ENCODE data around the gene GNAI2. TPM values are rescaled to one million over a fixed set of nuclear protein-coding genes. Genes with fewer than 3 reads are reported as not detected.
A peak's percentile ranks its signal among the peaks of the same experiment; 100 is the strongest.
"Not testable (repeated sequence)": the region's sequence is repeated elsewhere in the genome, so short reads cannot be mapped to it uniquely, and the experiment has no call there.

Gene GNAI2
- total RNA-seq, 2 experiments from 2014 or later: 238 to 242 TPM

DNA sequence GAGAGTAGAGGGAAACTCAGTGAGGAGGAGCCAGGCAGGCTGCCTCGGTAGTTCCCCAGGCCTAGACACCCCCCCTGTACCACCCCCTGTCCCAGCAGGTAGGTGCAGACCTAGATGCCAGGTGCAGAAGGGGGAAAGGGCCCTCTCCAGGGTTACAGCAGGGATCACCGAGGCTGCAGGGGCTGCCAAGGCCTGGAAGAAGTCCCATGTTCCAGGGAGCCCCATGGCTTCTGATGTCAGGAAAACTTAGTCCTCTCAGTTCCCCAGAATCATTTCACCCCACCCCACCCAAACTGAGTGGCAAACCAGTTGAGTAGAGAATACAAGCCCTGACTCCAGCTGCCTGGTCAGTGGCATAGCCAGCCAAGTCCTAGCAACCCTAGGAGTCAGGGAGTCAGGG lies 25.5 kb downstream of the GNAI2 start:
- intact Hi-C loops (cut with micrococcal nuclease): no loop called here
- CTCF ChIA-PET: interaction anchor here (0.8 to 11.8 kb wide), 7 partner anchors 12 to 68 kb away, joined by 3 to 97 read pairs (median 8); partner anchors contain the start of gene GNAI2
- Mint-ChIP-seq H3K27me3 (peaks cover 4% of the 10 kb centered on the region), H3K27ac (peak overlapping the region; percentile 57), H3K36me3 (ENCODE audit: low read depth) (peaks cover 19% of the 10 kb centered on the region), H3K4me1 (ENCODE audit: low read depth) (peaks cover 4% of the 10 kb centered on the region), H3K9me3 (no peaks in the 10 kb centered on the region), H3K4me3 (peak overlapping the region; percentile 61)
- DNase-seq (no peak), ATAC-seq (no peak)
- TF ChIP-seq, protein P1, sequence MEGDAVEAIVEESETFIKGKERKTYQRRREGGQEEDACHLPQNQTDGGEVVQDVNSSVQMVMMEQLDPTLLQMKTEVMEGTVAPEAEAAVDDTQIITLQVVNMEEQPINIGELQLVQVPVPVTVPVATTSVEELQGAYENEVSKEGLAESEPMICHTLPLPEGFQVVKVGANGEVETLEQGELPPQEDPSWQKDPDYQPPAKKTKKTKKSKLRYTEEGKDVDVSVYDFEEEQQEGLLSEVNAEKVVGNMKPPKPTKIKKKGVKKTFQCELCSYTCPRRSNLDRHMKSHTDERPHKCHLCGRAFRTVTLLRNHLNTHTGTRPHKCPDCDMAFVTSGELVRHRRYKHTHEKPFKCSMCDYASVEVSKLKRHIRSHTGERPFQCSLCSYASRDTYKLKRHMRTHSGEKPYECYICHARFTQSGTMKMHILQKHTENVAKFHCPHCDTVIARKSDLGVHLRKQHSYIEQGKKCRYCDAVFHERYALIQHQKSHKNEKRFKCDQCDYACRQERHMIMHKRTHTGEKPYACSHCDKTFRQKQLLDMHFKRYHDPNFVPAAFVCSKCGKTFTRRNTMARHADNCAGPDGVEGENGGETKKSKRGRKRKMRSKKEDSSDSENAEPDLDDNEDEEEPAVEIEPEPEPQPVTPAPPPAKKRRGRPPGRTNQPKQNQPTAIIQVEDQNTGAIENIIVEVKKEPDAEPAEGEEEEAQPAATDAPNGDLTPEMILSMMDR (IDR thresholded peaks at IDR 0.05): no peak
- POLR2A ChIA-PET: interaction anchor here (0.5 to 2.2 kb wide), 5 partner anchors 13 to 37 kb away, joined by 3 to 14 read pairs (median 3); no protein-coding TSS in a partner anchor

DNA sequence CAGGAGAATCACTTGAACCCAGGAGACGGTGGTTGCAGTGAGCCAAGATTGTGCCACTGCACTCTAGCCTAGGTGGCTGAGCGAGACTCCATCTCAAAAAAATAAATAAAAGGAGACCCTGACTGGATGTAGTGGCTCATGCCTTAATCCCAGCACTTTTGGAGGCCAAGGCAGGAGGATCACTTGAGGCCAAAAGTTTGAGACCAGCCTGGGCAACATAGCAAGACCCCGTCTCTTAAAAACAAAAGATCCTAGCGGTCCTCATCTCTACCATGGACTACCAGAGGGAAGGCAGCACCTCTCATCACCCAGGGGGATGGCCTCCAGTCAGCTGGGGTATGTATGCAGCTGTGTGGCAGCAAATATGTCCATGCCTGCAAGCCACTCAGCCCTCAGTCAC lies 26.2 kb downstream of the GNAI2 start:
- H3K4me1 Mint-ChIP-seq (ENCODE audit: low read depth); POLR2A ChIA-PET; intact Hi-C loops (cut with micrococcal nuclease); H3K27ac Mint-ChIP-seq; H3K27me3 Mint-ChIP-seq; H3K9me3 Mint-ChIP-seq; H3K4me3 Mint-ChIP-seq; ATAC-seq; DNase-seq: not testable (repeated sequence)
- peaks cover 13% of the 10 kb centered on the region for H3K36me3 Mint-ChIP-seq (ENCODE audit: low read depth)
- CTCF ChIA-PET: interaction anchor here (1.0 to 11.8 kb wide), 3 partner anchors 15 to 69 kb away, joined by 3 to 97 read pairs (median 5); no protein-coding TSS in a partner anchor

DNA sequence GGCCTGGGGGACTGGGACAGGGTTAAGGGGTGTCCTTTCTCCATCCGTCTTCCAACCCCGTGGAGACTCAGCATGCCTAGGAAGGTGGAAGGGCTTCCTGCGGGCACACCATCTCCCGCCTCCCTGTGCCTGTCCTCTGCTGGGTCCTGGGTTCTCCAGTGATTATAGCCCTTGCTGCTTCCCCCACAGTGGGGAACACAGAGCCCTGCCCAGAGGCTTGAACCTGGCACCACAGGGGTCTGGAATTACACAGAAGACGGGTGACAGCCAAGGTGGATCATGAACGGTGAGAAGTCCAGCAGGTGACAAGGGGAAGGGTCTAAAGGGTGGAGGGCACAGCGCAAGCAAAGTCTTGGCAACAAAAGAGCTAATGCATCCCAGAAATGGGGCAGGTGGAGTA lies 26.8 kb downstream of the GNAI2 start:
- Mint-ChIP-seq H3K27me3 (peaks cover 8% of the 10 kb centered on the region), H3K36me3 (ENCODE audit: low read depth) (peaks cover 8% of the 10 kb centered on the region), H3K4me3 (no peak overlapping the region), H3K9me3 (no peaks in the 10 kb centered on the region), H3K4me1 (ENCODE audit: low read depth) (peaks cover 4% of the 10 kb centered on the region), H3K27ac (no peak overlapping the region)
- POLR2A ChIA-PET: interaction anchor here (0.9 to 1.3 kb wide), 2 partner anchors 8 to 11 kb away, joined by 3 read pairs; no protein-coding TSS in a partner anchor
- intact Hi-C loops (cut with micrococcal nuclease): no loop called here
- no peak for ATAC-seq
- CTCF ChIA-PET: interaction anchor here (1.4 to 11.8 kb wide), 4 partner anchors 16 to 71 kb away, joined by 6 to 97 read pairs (median 7); no protein-coding TSS in a partner anchor
- TF ChIP-seq, protein P1 (IDR thresholded peaks at IDR 0.05): no peak
- no peak for DNase-seq

DNA sequence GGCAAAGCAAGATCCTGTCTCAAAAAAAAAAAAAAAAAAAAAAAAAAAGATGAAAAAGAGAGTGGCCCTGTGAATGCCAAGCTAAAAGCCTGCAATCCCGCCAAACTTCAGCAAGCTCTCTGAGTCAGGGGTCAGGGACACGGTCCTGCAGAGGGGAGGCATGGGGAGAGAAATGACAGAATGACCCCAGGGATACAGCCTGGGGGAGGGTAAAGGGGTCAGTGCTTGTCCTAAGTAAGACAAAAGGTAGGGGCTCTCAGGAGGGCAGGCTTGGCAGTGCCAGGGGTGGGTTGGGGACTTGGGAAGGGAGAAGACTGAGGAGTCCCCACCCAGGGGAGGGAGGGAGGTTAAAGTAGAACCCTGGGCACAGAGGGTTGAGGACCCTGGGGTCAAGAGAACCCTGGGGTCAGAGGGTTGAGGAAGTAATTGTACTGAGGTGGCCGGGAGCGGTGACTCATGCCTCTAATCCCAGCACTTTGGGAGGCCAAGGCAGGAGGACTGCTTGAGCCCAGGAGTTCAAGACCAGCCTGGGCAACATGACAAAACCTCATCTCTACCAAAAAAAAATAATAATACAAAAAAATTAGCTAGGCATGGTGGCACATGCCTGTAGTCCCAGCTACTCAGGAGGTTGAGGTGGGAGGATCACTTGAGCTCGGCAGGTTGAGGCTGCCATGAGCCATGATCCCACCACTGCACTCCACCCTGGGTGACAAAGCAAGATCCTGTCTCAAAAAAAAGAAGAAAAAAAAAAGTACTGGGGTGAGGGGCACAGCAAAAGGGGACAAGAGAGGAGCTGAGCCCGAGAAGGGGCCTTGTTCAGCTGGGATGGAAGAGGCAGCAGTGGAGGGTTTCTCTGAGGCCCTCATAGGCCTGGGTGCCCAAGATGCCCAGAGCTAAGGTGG lies 27.7 kb downstream of the GNAI2 start:
- H3K36me3 Mint-ChIP-seq (ENCODE audit: low read depth): peaks cover 3% of the 10 kb centered on the region
- POLR2A ChIA-PET: interaction anchor here (0.6 to 1.3 kb wide), 5 partner anchors 7 to 546 kb away, joined by 3 to 4 read pairs (median 3); no protein-coding TSS in a partner anchor
- H3K4me1 Mint-ChIP-seq (ENCODE audit: low read depth): peaks cover 4% of the 10 kb centered on the region
- H3K4me3 Mint-ChIP-seq: no peak overlapping the region
- intact Hi-C loops (cut with micrococcal nuclease): no loop called here
- no peaks in the 10 kb centered on the region for H3K9me3 Mint-ChIP-seq
- peaks cover 13% of the 10 kb centered on the region for H3K27me3 Mint-ChIP-seq
- no peak for DNase-seq
- CTCF ChIA-PET: interaction anchor here (0.6 to 11.8 kb wide), 6 partner anchors 11 to 72 kb away, joined by 3 to 97 read pairs (median 6); no protein-coding TSS in a partner anchor
- no peak overlapping the region for H3K27ac Mint-ChIP-seq
- TF ChIP-seq, protein P1 (IDR thresholded peaks at IDR 0.05): no peak
- no peak for ATAC-seq

DNA sequence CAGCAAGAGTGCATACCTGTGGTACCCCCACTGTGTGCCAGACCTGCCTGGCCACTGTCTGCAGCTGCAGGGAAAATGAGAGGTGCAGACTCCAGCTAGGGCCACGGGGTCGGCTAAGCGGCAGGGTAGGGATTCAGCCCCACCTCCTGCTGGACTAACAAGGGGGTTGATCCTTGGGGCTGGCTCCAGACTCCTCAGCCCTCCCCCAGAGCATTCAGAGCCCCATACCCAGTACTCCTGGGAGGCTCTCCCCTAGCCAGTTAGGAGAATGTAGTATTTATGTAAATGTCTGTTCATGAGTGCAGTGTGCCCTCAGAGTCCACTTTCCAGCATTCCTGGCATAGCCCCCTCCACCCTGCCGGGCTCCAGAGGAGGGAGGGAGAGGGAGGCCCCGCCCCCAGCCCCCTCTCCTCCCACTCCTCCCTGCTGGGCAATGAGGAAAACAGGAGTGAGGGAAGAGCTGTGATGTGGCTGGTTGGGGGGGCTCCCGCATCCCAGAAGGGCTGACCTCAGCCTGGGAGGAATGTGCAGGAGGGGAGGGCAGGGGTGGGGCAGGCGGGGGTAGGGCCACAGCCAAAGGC lies 28.5 kb downstream of the GNAI2 start:
- TF ChIP-seq, protein P1 (IDR thresholded peaks at IDR 0.05): no peak
- H3K4me3 Mint-ChIP-seq: no peak overlapping the region
- H3K9me3 Mint-ChIP-seq: no peaks in the 10 kb centered on the region
- peaks cover 4% of the 10 kb centered on the region for H3K4me1 Mint-ChIP-seq (ENCODE audit: low read depth)
- H3K27me3 Mint-ChIP-seq: peaks cover 15% of the 10 kb centered on the region
- ATAC-seq (no peak), DNase-seq (no peak)
- H3K36me3 Mint-ChIP-seq (ENCODE audit: low read depth): no peaks in the 10 kb centered on the region
- intact Hi-C loops (cut with micrococcal nuclease): no loop called here
- ChIA-PET POLR2A (interaction anchor here (0.6 to 1.3 kb wide), 3 partner anchors 10 to 546 kb away, joined by 3 to 4 read pairs (median 3); no protein-coding TSS in a partner anchor), CTCF (interaction anchor here (0.6 to 11.8 kb wide), 5 partner anchors 10 to 72 kb away, joined by 3 to 97 read pairs (median 6); no protein-coding TSS in a partner anchor)
- H3K27ac Mint-ChIP-seq: no peak overlapping the region
